HEK293 (cell line): Measurements from ENCODE around the gene NMT2.

Experiments used
- CTCF ChIA-PET: fragments of 350-600 bp; formaldehyde crosslinking; extraction: SDS; loops from one replicate; lab custom pipeline; 2021; ENCODE audit warnings: antibody characterized with exemption; lab: Yijun Ruan, JAX
- POLR2A ChIA-PET: fragments of 300-600 bp; formaldehyde crosslinking; extraction: SDS; loops from one replicate; lab custom pipeline; 2020; ENCODE audit warnings: antibody characterized with exemption, inconsistent platforms; lab: Yijun Ruan, JAX
- H3K27ac ChIP-seq: fragments of 200-500 bp; sonication (Bioruptor generic); 2 replicates; pipeline ENCODE4 v1.5.1; 2014; ENCODE audit warnings: low read depth, low read length, control low read depth, inconsistent platforms; ENCODE audit errors: extremely low read depth
- H3K36me3 ChIP-seq, 2 experiments: fragments of 200-500 bp in 1 of 2; sonication (Bioruptor generic) in 1 of 2; 1 replicate in 1 of 2; 2 replicates in 1 of 2; pipeline ENCODE4 v1.5.1; 2014 to 2017; ENCODE audit warnings: inconsistent platforms in 2 of 2, low read length in 2 of 2; ENCODE audit not compliant: control insufficient read depth in 2 of 2, insufficient read depth in 1 of 2
- H3K4me1 ChIP-seq: fragments of 200-500 bp; sonication (Bioruptor generic); 2 replicates; pipeline ENCODE4 v1.5.1; 2014; ENCODE audit warnings: mild to moderate bottlenecking, low read length, inconsistent platforms; ENCODE audit not compliant: control insufficient read depth, insufficient read depth
- H3K4me3 ChIP-seq: 2 replicates; pipeline ENCODE4 v1.5.1; 2011; ENCODE audit warnings: low read depth, mild to moderate bottlenecking, control low read depth, low read length, moderate library complexity
- H3K9me3 ChIP-seq: fragments of 200-500 bp; sonication (Bioruptor generic); 2 replicates; pipeline ENCODE4 v1.5.1; 2014; ENCODE audit warnings: low read depth, low read length, inconsistent platforms; ENCODE audit not compliant: control insufficient read depth, insufficient read depth
- MYNN ChIP-seq: fragments of 450-650 bp; formaldehyde crosslinking; IDR thresholded peaks from 2 replicates; pipeline ENCODE4 v1.5.1; 2016; ENCODE audit warnings: missing biosample characterization, missing genetic modification characterization, borderline replicate concordance
- SETDB1 ChIP-seq: IDR thresholded peaks from one replicate; pipeline ENCODE4 v1.6.1; 2017; ENCODE audit warnings: mild to moderate bottlenecking, low read length, moderate library complexity, mixed read lengths; ENCODE audit not compliant: insufficient read length
- SP2 ChIP-seq: fragments of 450-650 bp; formaldehyde crosslinking; IDR thresholded peaks from 2 replicates; pipeline ENCODE4 v1.5.1; 2016; ENCODE audit warnings: missing biosample characterization, missing genetic modification characterization
- TRIM28 ChIP-seq: IDR thresholded peaks from 2 replicates; pipeline ENCODE4 v1.6.1; 2011; ENCODE audit warnings: low read length, control low read depth, borderline replicate concordance
- YY1 ChIP-seq: fragments of 450-650 bp; formaldehyde crosslinking; IDR thresholded peaks from 2 replicates; pipeline ENCODE4 v1.5.1; 2018; ENCODE audit warnings: missing biosample characterization, missing genetic modification characterization
- ZBTB20 ChIP-seq: fragments of 450-650 bp; formaldehyde crosslinking; IDR thresholded peaks from 2 replicates; pipeline ENCODE4 v1.5.1; 2016; ENCODE audit warnings: missing biosample characterization, missing genetic modification characterization
- ZBTB21 ChIP-seq: fragments of 450-650 bp; formaldehyde crosslinking; IDR thresholded peaks from 2 replicates; pipeline ENCODE4 v1.5.1; 2017; ENCODE audit warnings: missing biosample characterization, missing genetic modification characterization
- ZFP3 ChIP-seq: fragments of 450-650 bp; formaldehyde crosslinking; IDR thresholded peaks from 2 replicates; pipeline ENCODE4 v1.5.1; 2016; ENCODE audit warnings: low read depth, missing biosample characterization, missing genetic modification characterization
- ZFP37 ChIP-seq: fragments of 450-650 bp; formaldehyde crosslinking; IDR thresholded peaks from 2 replicates; pipeline ENCODE4 v1.5.1; 2016; ENCODE audit warnings: missing biosample characterization, missing genetic modification characterization
- ZIC2 ChIP-seq: fragments of 450-650 bp; formaldehyde crosslinking; IDR thresholded peaks from 2 replicates; pipeline ENCODE4 v1.5.1; 2016; ENCODE audit warnings: missing biosample characterization, missing genetic modification characterization
- ZNF133 ChIP-seq: fragments of 450-650 bp; formaldehyde crosslinking; IDR thresholded peaks from 2 replicates; pipeline ENCODE4 v1.5.1; 2016; ENCODE audit warnings: missing biosample characterization, missing genetic modification characterization
- ZNF184 ChIP-seq: fragments of 450-650 bp; IDR thresholded peaks from 2 replicates; pipeline ENCODE4 v1.5.1; 2018; ENCODE audit warnings: missing biosample characterization, mild to moderate bottlenecking, missing genetic modification characterization
- ZNF24 ChIP-seq: fragments of 450-650 bp; formaldehyde crosslinking; IDR thresholded peaks from 2 replicates; pipeline ENCODE4 v1.5.1; 2016; ENCODE audit warnings: missing biosample characterization, missing genetic modification characterization
- ZNF266 ChIP-seq: fragments of 450-650 bp; formaldehyde crosslinking; IDR thresholded peaks from 2 replicates; pipeline ENCODE4 v1.5.1; 2016; ENCODE audit warnings: missing biosample characterization, missing genetic modification characterization, low read depth
- ZNF292 ChIP-seq: fragments of 450-650 bp; formaldehyde crosslinking; IDR thresholded peaks from 2 replicates; pipeline ENCODE4 v1.5.1; 2016; ENCODE audit warnings: low read depth, missing biosample characterization, missing genetic modification characterization, borderline replicate concordance
- ZNF341 ChIP-seq: fragments of 450-650 bp; formaldehyde crosslinking; IDR thresholded peaks from 2 replicates; pipeline ENCODE4; 2016; ENCODE audit warnings: low read depth, missing biosample characterization, missing genetic modification characterization
- ZNF350 ChIP-seq: fragments of 450-650 bp; formaldehyde crosslinking; IDR thresholded peaks from 2 replicates; pipeline ENCODE4 v1.5.0; 2017; ENCODE audit warnings: missing biosample characterization, mild to moderate bottlenecking, missing genetic modification characterization
- ZNF404 ChIP-seq: fragments of 450-650 bp; formaldehyde crosslinking; IDR thresholded peaks from 2 replicates; pipeline ENCODE4 v1.5.1; 2017; ENCODE audit warnings: missing biosample characterization, missing genetic modification characterization
- ZNF48 ChIP-seq: fragments of 450-650 bp; formaldehyde crosslinking; IDR thresholded peaks from 2 replicates; pipeline ENCODE4 v1.5.1; 2016; ENCODE audit warnings: missing biosample characterization, missing genetic modification characterization
- ZNF530 ChIP-seq: fragments of 450-650 bp; formaldehyde crosslinking; IDR thresholded peaks from 2 replicates; pipeline ENCODE4 v1.5.1; 2016; ENCODE audit warnings: low read depth, missing biosample characterization, missing genetic modification characterization
- ZNF549 ChIP-seq: fragments of 450-650 bp; IDR thresholded peaks from 2 replicates; pipeline ENCODE4 v1.5.1; 2018; ENCODE audit warnings: missing biosample characterization, missing genetic modification characterization, mild to moderate bottlenecking, inconsistent platforms, moderate library complexity
- ZNF555 ChIP-seq: fragments of 450-650 bp; formaldehyde crosslinking; conservative IDR thresholded peaks from 2 replicates; pipeline ENCODE4 v1.5.1; 2017; ENCODE audit warnings: missing biosample characterization, mild to moderate bottlenecking, missing genetic modification characterization, inconsistent platforms
- ZNF610 ChIP-seq: fragments of 450-650 bp; formaldehyde crosslinking; IDR thresholded peaks from 2 replicates; pipeline ENCODE4 v1.5.1; 2016; ENCODE audit warnings: missing biosample characterization, missing genetic modification characterization, borderline replicate concordance
- ZNF664 ChIP-seq: fragments of 450-650 bp; formaldehyde crosslinking; IDR thresholded peaks from 2 replicates; pipeline ENCODE4 v1.5.1; 2016; ENCODE audit warnings: missing biosample characterization, missing genetic modification characterization
- ZNF670 ChIP-seq: fragments of 450-650 bp; formaldehyde crosslinking; IDR thresholded peaks from 2 replicates; pipeline ENCODE4 v1.5.1; 2016; ENCODE audit warnings: missing biosample characterization, missing genetic modification characterization, low read depth
- ZNF777 ChIP-seq: fragments of 450-650 bp; formaldehyde crosslinking; IDR thresholded peaks from 2 replicates; pipeline ENCODE4 v1.5.1; 2017; ENCODE audit warnings: missing biosample characterization, missing genetic modification characterization, borderline replicate concordance
- ZSCAN16 ChIP-seq: fragments of 450-650 bp; formaldehyde crosslinking; IDR thresholded peaks from 2 replicates; pipeline ENCODE4 v1.5.1; 2016; ENCODE audit warnings: missing biosample characterization, missing genetic modification characterization
- TF ChIP-seq, protein P1 (sequence below): fragments of 450-650 bp; formaldehyde crosslinking; IDR thresholded peaks from 2 replicates; pipeline ENCODE4 v1.5.1; 2016; ENCODE audit warnings: missing biosample characterization, missing genetic modification characterization
- TF ChIP-seq, protein P2 (sequence below): fragments of 450-650 bp; formaldehyde crosslinking; IDR thresholded peaks from 2 replicates; pipeline ENCODE4 v1.5.1; 2017; ENCODE audit warnings: missing biosample characterization, missing genetic modification characterization
- TF ChIP-seq, protein P3 (sequence below): fragments of 450-650 bp; formaldehyde crosslinking; conservative IDR thresholded peaks from 2 replicates; pipeline ENCODE4 v1.5.1; 2016; ENCODE audit warnings: low read depth, missing biosample characterization, missing genetic modification characterization

NMT2 gene

DNA sequence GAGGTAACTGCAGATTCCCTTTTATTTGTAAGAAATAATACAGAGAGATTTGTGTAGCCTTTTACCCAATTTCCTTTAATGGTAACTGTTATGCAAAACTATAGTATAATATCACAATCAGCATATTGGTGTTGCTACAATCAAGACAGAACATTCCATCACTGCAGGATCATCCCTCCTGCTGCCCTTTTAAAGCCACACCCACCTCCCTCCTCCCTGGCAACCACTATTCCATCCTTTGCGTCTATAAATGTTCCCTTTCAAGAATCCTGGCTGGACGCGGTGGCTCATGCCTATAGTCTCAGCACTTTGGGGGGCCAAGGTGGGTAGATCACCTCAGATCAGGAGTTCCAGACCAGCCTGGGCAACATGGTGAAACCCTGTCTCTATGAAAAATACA, 93.1 kb downstream of the NMT2 start:
- CTCF ChIA-PET = no interaction called here
- H3K4me3 ChIP-seq = no peak overlapping the region
- no peak overlapping the region for H3K27ac ChIP-seq
- no peaks in the 10 kb centered on the region for H3K4me1 ChIP-seq
- TF ChIP-seq ZNF530 (tag by site-specific recombination) (no peak), ZNF777 (tag by site-specific recombination) (no peak), ZNF24 (tag by site-specific recombination) (no peak), ZNF184 (tag by site-specific recombination) (no peak), ZNF350 (tag by site-specific recombination) (no peak), ZNF404 (no peak), MYNN (tag by site-specific recombination) (no peak), ZSCAN16 (tag by site-specific recombination) (no peak), ZBTB20 (tag by site-specific recombination) (no peak), ZNF670 (tag by site-specific recombination) (no peak), YY1 (tag by site-specific recombination) (no peak), ZNF292 (tag by site-specific recombination) (no peak), ZFP37 (no peak), ZNF48 (no peak), SP2 (tag by site-specific recombination) (no peak), ZBTB21 (tag by site-specific recombination) (no peak), ZNF266 (tag by site-specific recombination) (no peak)
- TF ChIP-seq, protein P1, sequence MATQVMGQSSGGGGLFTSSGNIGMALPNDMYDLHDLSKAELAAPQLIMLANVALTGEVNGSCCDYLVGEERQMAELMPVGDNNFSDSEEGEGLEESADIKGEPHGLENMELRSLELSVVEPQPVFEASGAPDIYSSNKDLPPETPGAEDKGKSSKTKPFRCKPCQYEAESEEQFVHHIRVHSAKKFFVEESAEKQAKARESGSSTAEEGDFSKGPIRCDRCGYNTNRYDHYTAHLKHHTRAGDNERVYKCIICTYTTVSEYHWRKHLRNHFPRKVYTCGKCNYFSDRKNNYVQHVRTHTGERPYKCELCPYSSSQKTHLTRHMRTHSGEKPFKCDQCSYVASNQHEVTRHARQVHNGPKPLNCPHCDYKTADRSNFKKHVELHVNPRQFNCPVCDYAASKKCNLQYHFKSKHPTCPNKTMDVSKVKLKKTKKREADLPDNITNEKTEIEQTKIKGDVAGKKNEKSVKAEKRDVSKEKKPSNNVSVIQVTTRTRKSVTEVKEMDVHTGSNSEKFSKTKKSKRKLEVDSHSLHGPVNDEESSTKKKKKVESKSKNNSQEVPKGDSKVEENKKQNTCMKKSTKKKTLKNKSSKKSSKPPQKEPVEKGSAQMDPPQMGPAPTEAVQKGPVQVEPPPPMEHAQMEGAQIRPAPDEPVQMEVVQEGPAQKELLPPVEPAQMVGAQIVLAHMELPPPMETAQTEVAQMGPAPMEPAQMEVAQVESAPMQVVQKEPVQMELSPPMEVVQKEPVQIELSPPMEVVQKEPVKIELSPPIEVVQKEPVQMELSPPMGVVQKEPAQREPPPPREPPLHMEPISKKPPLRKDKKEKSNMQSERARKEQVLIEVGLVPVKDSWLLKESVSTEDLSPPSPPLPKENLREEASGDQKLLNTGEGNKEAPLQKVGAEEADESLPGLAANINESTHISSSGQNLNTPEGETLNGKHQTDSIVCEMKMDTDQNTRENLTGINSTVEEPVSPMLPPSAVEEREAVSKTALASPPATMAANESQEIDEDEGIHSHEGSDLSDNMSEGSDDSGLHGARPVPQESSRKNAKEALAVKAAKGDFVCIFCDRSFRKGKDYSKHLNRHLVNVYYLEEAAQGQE (tag by site-specific recombination) = no peak
- TF ChIP-seq, protein P2, sequence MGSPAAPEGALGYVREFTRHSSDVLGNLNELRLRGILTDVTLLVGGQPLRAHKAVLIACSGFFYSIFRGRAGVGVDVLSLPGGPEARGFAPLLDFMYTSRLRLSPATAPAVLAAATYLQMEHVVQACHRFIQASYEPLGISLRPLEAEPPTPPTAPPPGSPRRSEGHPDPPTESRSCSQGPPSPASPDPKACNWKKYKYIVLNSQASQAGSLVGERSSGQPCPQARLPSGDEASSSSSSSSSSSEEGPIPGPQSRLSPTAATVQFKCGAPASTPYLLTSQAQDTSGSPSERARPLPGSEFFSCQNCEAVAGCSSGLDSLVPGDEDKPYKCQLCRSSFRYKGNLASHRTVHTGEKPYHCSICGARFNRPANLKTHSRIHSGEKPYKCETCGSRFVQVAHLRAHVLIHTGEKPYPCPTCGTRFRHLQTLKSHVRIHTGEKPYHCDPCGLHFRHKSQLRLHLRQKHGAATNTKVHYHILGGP (tag by site-specific recombination) = no peak
- TF ChIP-seq, all 188 proteins: peak for 0
- POLR2A ChIA-PET = no interaction called here
- Histone ChIP-seq H3K9me3 (no peaks in the 10 kb centered on the region), H3K36me3 (no peaks in the 10 kb centered on the region; a peak in 1 of 3 replicates)

DNA sequence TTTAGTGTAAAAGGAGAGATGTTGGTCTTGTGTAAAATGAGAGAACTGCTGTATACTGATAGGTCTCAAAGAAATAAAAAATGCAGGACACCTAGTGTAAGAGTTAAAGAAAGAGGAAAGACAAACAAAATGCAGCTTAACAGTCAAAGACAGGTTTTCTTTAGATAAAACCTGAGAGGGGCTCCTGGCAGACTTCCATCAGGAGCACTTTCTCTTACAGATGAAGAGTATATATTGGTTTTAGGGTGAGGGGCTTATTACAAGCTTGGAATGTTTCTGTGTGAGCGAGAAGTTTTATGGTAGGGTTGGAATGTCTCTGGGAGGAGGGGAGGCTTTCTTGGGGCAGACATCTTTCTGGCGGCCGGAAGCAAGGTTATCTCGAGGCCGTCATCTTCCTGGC, 96.1 kb downstream of the NMT2 start:
- H3K4me3 ChIP-seq = no peak overlapping the region
- ChIA-PET POLR2A (no interaction called here), CTCF (interaction anchor here (0.5 to 1.2 kb wide), 2 partner anchors 9 to 52 kb away, joined by 4 to 7 read pairs; no protein-coding TSS in a partner anchor)
- no peak overlapping the region for H3K27ac ChIP-seq
- H3K9me3 ChIP-seq = no peaks in the 10 kb centered on the region
- H3K36me3 ChIP-seq = no peaks in the 10 kb centered on the region; a peak in 1 of 3 replicates
- H3K4me1 ChIP-seq = no peaks in the 10 kb centered on the region
- TF ChIP-seq ZIC2 (tag by site-specific recombination) = no peak
- peak; percentile 52 for TF ChIP-seq SETDB1
- TF ChIP-seq ZNF555 (tag by site-specific recombination) = peak; percentile 17; the same call in 1 of the 2 replicates
- TF ChIP-seq ZNF549 (tag by site-specific recombination) = peak; percentile 53; the same call in 1 of the 2 replicates
- TF ChIP-seq ZNF610 = peak; percentile 78; the same call in 1 of the 2 replicates
- TF ChIP-seq, protein P3, sequence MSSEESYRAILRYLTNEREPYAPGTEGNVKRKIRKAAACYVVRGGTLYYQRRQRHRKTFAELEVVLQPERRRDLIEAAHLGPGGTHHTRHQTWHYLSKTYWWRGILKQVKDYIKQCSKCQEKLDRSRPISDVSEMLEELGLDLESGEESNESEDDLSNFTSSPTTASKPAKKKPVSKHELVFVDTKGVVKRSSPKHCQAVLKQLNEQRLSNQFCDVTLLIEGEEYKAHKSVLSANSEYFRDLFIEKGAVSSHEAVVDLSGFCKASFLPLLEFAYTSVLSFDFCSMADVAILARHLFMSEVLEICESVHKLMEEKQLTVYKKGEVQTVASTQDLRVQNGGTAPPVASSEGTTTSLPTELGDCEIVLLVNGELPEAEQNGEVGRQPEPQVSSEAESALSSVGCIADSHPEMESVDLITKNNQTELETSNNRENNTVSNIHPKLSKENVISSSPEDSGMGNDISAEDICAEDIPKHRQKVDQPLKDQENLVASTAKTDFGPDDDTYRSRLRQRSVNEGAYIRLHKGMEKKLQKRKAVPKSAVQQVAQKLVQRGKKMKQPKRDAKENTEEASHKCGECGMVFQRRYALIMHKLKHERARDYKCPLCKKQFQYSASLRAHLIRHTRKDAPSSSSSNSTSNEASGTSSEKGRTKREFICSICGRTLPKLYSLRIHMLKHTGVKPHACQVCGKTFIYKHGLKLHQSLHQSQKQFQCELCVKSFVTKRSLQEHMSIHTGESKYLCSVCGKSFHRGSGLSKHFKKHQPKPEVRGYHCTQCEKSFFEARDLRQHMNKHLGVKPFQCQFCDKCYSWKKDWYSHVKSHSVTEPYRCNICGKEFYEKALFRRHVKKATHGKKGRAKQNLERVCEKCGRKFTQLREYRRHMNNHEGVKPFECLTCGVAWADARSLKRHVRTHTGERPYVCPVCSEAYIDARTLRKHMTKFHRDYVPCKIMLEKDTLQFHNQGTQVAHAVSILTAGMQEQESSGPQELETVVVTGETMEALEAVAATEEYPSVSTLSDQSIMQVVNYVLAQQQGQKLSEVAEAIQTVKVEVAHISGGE (tag by site-specific recombination) = no peak
- peak; percentile 70; the same call in 1 of the 2 replicates for TF ChIP-seq TRIM28
- 0 out of 2 replicates have a peak, but pooled peaks have one; percentile 43 for TF ChIP-seq ZNF350 (tag by site-specific recombination)
- TF ChIP-seq ZFP3 (tag by site-specific recombination) = no peak
- no peak for TF ChIP-seq ZNF664 (tag by site-specific recombination)
- TF ChIP-seq ZBTB21 (tag by site-specific recombination) = no peak
- no peak for TF ChIP-seq ZNF133
- no peak for TF ChIP-seq ZNF341 (tag by site-specific recombination)
